PC-9 (cell line): ENCODE results near the gene IRF1.

Source experiments
- EZH2 ChIP-seq: fragments of 200-600 bp; sonication (generic); IDR thresholded peaks from 2 replicates; pipeline ENCODE4 v1.8.0; 2017; ENCODE audit warnings: antibody characterized with exemption, low read depth
- TF ChIP-seq, protein P1 (sequence below): fragments of 200-600 bp; sonication (generic); conservative IDR thresholded peaks from 2 replicates; pipeline ENCODE4 v1.6.1; 2017; ENCODE audit warnings: mixed run types, antibody characterized with exemption, mild to moderate bottlenecking, moderate library complexity

- TF ChIP-seq, protein P1, sequence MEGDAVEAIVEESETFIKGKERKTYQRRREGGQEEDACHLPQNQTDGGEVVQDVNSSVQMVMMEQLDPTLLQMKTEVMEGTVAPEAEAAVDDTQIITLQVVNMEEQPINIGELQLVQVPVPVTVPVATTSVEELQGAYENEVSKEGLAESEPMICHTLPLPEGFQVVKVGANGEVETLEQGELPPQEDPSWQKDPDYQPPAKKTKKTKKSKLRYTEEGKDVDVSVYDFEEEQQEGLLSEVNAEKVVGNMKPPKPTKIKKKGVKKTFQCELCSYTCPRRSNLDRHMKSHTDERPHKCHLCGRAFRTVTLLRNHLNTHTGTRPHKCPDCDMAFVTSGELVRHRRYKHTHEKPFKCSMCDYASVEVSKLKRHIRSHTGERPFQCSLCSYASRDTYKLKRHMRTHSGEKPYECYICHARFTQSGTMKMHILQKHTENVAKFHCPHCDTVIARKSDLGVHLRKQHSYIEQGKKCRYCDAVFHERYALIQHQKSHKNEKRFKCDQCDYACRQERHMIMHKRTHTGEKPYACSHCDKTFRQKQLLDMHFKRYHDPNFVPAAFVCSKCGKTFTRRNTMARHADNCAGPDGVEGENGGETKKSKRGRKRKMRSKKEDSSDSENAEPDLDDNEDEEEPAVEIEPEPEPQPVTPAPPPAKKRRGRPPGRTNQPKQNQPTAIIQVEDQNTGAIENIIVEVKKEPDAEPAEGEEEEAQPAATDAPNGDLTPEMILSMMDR: no peak
- TF ChIP-seq EZH2: no peak
Observed at GRCh38 chr5:132504746-132505145, 14.2 kb upstream of the IRF1 start.
